Measurements from ENCODE around the gene TENM4. TPM values are rescaled to one million over a fixed set of nuclear protein-coding genes. Genes with fewer than 3 reads are reported as not detected.

TENM4 gene
- total and polyA plus RNA-seq, 2 of the 13 experiments (the other 11 are each of a cell fraction or from before 2014, with no cell fraction given): not detected

DNA sequence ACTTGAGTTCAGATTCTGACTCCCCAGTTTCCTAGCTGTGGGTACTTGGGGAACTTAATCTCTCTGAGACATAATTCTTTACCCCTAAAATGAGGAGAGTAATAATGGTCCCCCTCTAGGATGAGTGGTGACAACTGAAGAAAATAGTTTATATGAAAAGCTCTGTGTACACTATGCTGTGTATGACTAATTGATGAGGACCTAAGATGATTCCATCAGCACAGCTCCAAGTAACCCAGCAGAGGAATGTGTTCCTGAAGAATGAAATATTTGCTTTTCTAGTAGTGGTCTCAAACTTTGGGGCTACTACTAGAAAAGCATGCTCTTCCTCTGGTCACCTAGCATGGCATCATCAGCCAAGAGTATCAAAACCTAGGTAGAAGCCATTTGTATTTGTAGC is 648.9 kb downstream of the TENM4 start (continued):
- TF ChIP-seq, protein P1, sequence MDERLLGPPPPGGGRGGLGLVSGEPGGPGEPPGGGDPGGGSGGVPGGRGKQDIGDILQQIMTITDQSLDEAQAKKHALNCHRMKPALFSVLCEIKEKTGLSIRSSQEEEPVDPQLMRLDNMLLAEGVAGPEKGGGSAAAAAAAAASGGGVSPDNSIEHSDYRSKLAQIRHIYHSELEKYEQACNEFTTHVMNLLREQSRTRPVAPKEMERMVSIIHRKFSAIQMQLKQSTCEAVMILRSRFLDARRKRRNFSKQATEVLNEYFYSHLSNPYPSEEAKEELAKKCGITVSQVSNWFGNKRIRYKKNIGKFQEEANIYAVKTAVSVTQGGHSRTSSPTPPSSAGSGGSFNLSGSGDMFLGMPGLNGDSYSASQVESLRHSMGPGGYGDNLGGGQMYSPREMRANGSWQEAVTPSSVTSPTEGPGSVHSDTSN (CRISPR knock-in tag; IDR thresholded peaks at IDR 0.05): no peak
- TF ChIP-seq SIX1 (CRISPR knock-in tag; IDR thresholded peaks at IDR 0.05; ENCODE audit: borderline replicate concordance) (no peak), ZNF44 (CRISPR knock-in tag; IDR thresholded peaks at IDR 0.05) (no peak), ZFP36 (IDR thresholded peaks at IDR 0.05; ENCODE audit: borderline replicate concordance, low read depth, low read length, partially characterized antibody) (no peak), ZMAT3 (CRISPR knock-in tag; conservative IDR thresholded peaks at IDR 0.05) (no peak), ZNF776 (CRISPR knock-in tag; IDR thresholded peaks at IDR 0.05) (no peak), ZNF577 (CRISPR knock-in tag; IDR thresholded peaks at IDR 0.05; ENCODE audit: borderline replicate concordance, low read depth) (no peak)
- TF ChIP-seq, protein P2, sequence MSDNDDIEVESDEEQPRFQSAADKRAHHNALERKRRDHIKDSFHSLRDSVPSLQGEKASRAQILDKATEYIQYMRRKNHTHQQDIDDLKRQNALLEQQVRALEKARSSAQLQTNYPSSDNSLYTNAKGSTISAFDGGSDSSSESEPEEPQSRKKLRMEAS (IDR thresholded peaks at IDR 0.05): no peak

DNA sequence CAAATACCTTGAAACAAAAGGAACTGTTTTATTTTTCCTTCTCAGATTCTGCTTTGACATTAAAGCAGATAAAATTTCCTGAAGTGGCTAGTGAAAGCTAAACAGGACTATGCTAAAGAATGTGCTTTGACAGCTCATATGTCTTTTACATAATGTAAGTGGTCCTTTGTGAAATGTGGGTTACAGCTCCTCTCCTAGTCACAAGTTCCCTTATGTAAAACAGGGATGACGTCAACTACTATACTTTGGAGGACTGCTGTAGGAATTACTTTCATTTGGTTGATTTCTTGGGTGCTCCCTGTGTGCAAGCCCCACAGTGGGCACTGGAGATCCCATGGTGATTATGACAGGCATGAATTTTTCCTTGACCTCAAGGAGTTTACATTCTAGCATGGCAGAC is 649.6 kb downstream of the TENM4 start:
- Histone ChIP-seq H3K36me3 (replicated peaks in 1 of 2; ENCODE audit: control insufficient read depth in 1 of 2, insufficient read depth in 2 of 2, low read length in 2 of 2) (no peaks in the 10 kb centered on the region), H3K9me3 (ENCODE audit: low read length) (no peaks in the 10 kb centered on the region), H3K4me3 (replicated peaks in 1 of 3; ENCODE audit: insufficient read depth in 1 of 3, low read depth in 2 of 3, low read length in 3 of 3) (no peak overlapping the region), H3K9ac (ENCODE audit: insufficient read depth, low read depth, low read length) (no peak overlapping the region), H3K4me1 (ENCODE audit: insufficient read depth, low read length) (no peaks in the 10 kb centered on the region), H3K79me2 (ENCODE audit: insufficient read depth, low read length) (no peaks in the 10 kb centered on the region), H3K4me2 (ENCODE audit: low read depth, low read length) (no peak overlapping the region), H3K27me3 (ENCODE audit: control insufficient read depth in 1 of 2, insufficient read depth in 2 of 2, low read length in 2 of 2) (peaks cover 5 to 20% of the 10 kb centered on the region in 2 experiments; a peak in 3 of 5 replicates), H3K27ac (ENCODE audit: extremely low read length, insufficient read depth, low read length) (no peak overlapping the region), H2AFZ (ENCODE audit: low read length) (no peak overlapping the region), H4K20me1 (ENCODE audit: insufficient read depth, low read length) (no peaks in the 10 kb centered on the region)
- TF ChIP-seq IRF2 (CRISPR knock-in tag; IDR thresholded peaks at IDR 0.05) (no peak), SMAD9 (CRISPR knock-in tag; IDR thresholded peaks at IDR 0.05) (no peak), CREB1 (IDR thresholded peaks at IDR 0.05) (peak; percentile 48), CREB1 (CRISPR knock-in tag; IDR thresholded peaks at IDR 0.05) (no peak), ATF7 (IDR thresholded peaks at IDR 0.05) (peak; percentile 65), ATF7 (CRISPR knock-in tag; IDR thresholded peaks at IDR 0.05) (no peak)
- TF ChIP-seq, protein P3, sequence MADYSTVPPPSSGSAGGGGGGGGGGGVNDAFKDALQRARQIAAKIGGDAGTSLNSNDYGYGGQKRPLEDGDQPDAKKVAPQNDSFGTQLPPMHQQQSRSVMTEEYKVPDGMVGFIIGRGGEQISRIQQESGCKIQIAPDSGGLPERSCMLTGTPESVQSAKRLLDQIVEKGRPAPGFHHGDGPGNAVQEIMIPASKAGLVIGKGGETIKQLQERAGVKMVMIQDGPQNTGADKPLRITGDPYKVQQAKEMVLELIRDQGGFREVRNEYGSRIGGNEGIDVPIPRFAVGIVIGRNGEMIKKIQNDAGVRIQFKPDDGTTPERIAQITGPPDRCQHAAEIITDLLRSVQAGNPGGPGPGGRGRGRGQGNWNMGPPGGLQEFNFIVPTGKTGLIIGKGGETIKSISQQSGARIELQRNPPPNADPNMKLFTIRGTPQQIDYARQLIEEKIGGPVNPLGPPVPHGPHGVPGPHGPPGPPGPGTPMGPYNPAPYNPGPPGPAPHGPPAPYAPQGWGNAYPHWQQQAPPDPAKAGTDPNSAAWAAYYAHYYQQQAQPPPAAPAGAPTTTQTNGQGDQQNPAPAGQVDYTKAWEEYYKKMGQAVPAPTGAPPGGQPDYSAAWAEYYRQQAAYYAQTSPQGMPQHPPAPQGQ (CRISPR knock-in tag; IDR thresholded peaks at IDR 0.05; ENCODE audit: borderline replicate concordance): no peak
- ATAC-seq (no peak), DNase-seq (ENCODE audit: low spot score) (no peak), FAIRE-seq (no peak)
- 33% methylated on average over 1 of the region's 1 CpG for WGBS (ENCODE audit: low lambda C conversion rate)
- intact Hi-C loops (cut with micrococcal nuclease; ENCODE audit: unreplicated experiment) (no loop called here), in situ Hi-C loops (cut with HindIII; ENCODE audit: extremely low pct_ligation_motif_present, low pct_unique_long_range_greater_than_20kb) (no loop called here)
- POLR2A ChIA-PET: no interaction called here
- no TSS peak for BruUV-seq (replicated peaks)
- CTCF ChIA-PET (ENCODE audit: low intra/inter-chr PET ratio, low total read pairs): no interaction called here

Data from HepG2 (cell line).